Mucosa of descending colon (tissue), 3 donors: Measurements from ENCODE around the gene FMN1. TPM values are rescaled to one million over a fixed set of nuclear protein-coding genes. Genes with fewer than 3 reads are reported as not detected.

Experiments
- ATAC-seq: fragments of 200-7000 bp; cut with Tn5 transposase; one replicate; pipeline ENCODE4 v1.9.1; 2020; ENCODE audit warnings: mild to moderate bottlenecking, moderate library complexity
- DNase-seq, 3 donors: peaks; one replicate each; pipeline ENCODE4 v3.0.0-alpha.2; 2020
- H3K36me3 ChIP-seq: fragments of 200-600 bp; one replicate; pipeline ENCODE4 v1.8.0; 2021; ENCODE audit warnings: low read depth, mild to moderate bottlenecking
- H3K4me1 ChIP-seq: fragments of 200-600 bp; one replicate; pipeline ENCODE4 v1.8.0; 2021; ENCODE audit warnings: low read depth, mild to moderate bottlenecking
- H3K4me3 ChIP-seq: fragments of 200-600 bp; one replicate; pipeline ENCODE4 v1.8.0; 2021; ENCODE audit warnings: mild to moderate bottlenecking
- H3K9me3 ChIP-seq: fragments of 200-600 bp; one replicate; pipeline ENCODE4 v1.8.0; 2021; ENCODE audit warnings: mild to moderate bottlenecking
- CTCF ChIP-seq: fragments of 200-600 bp; IDR thresholded peaks from one replicate; pipeline ENCODE4 v1.8.0; 2022; ENCODE audit warnings: antibody characterized with exemption, mild to moderate bottlenecking
- intact Hi-C, 2 donors: fragments of 100-400 bp; cut with DNase I in 1 of 2; cut with micrococcal nuclease in 1 of 2; formaldehyde crosslinking; loops; one replicate each; pipeline versions ENCODE4 v1.11.0 to v1.11.1; 2022; cut with DNase I, micrococcal nuclease
- total RNA-seq, 3 donors: library from RNA; stranded (reverse); fragmentation: NEBNext Ultra II Directional in 2 of 3; extraction: Animal tissue kit (Norgen Biotek cat#: 25700) in 2 of 3; gene quantifications; one replicate each; pipeline versions ENCODE4 v1.2.1 to v1.2.4, GENCODE V29; 2021 to 2023
- donor health status: DM: no; HTN: no; CAD: no; lungs with moderate emphysema.
- donor health status: DM: no; HTN: no; CAD: no.
- donor health status: DM: no; HTN: yes; CAD: no.

Gene FMN1
- total RNA-seq, 3 donors from 2014 or later, result 30.8 to 65.1 (median 43.4) TPM

GRCh38 chr15:33064878-33065277 is 129.6 kb downstream of the FMN1 start:
- no peak for DNase-seq
- H3K4me1 ChIP-seq, result no peaks in the 10 kb centered on the region
- H3K4me3 ChIP-seq, result no peak overlapping the region
- no peaks in the 10 kb centered on the region for H3K36me3 ChIP-seq
- intact Hi-C loops, result loop anchor here in 1 of 2 donors (5.0 kb wide), 1 partner anchor 33 kb away; no protein-coding TSS in a partner anchor
- no peak for TF ChIP-seq CTCF
- H3K9me3 ChIP-seq, result no peaks in the 10 kb centered on the region
- ATAC-seq, result no peak

GRCh38 chr15:33059184-33059583 is 135.3 kb downstream of the FMN1 start:
- no peaks in the 10 kb centered on the region for H3K36me3 ChIP-seq
- no peak for ATAC-seq

GRCh38 chr15:33057845-33058244 is 136.7 kb downstream of the FMN1 start:
- no peaks in the 10 kb centered on the region for H3K4me1 ChIP-seq
- DNase-seq (no peak), ATAC-seq (peak; percentile 44)
- intact Hi-C loops, result no loop called here
- no peak overlapping the region for H3K4me3 ChIP-seq
- H3K36me3 ChIP-seq, result no peaks in the 10 kb centered on the region
- H3K9me3 ChIP-seq, result no peaks in the 10 kb centered on the region
- TF ChIP-seq CTCF, result no peak

More at GRCh38 chr15:33059184-33059583, 135.3 kb downstream of the FMN1 start:
- Histone ChIP-seq H3K9me3 (no peaks in the 10 kb centered on the region), H3K4me3 (no peak overlapping the region), H3K4me1 (no peaks in the 10 kb centered on the region)
- intact Hi-C loops, result no loop called here
- no peak for TF ChIP-seq CTCF
- DNase-seq, result no peak

GRCh38 chr15:33055962-33056361 is 138.6 kb downstream of the FMN1 start:
- H3K36me3 ChIP-seq, result no peaks in the 10 kb centered on the region
- H3K4me1 ChIP-seq, result no peaks in the 10 kb centered on the region
- no peak overlapping the region for H3K4me3 ChIP-seq
- intact Hi-C loops, result no loop called here
- ATAC-seq (no peak), DNase-seq (no peak)
- TF ChIP-seq CTCF, result no peak
- no peaks in the 10 kb centered on the region for H3K9me3 ChIP-seq

- no peak for TF ChIP-seq CTCF
- ATAC-seq (no peak), DNase-seq (no peak)
- intact Hi-C loops, result no loop called here
- H3K4me3 ChIP-seq, result no peak overlapping the region
- H3K4me1 ChIP-seq, result no peaks in the 10 kb centered on the region
- H3K36me3 ChIP-seq, result no peaks in the 10 kb centered on the region
- H3K9me3 ChIP-seq, result no peaks in the 10 kb centered on the region
These were observed 143.0 kb downstream of the FMN1 start for GRCh38 chr15:33051528-33051927.

GRCh38 chr15:33048255-33048654 is 146.3 kb downstream of the FMN1 start:
- no peak for ATAC-seq
- TF ChIP-seq CTCF, result no peak
- intact Hi-C loops, result no loop called here

More at GRCh38 chr15:33048255-33048654, 146.3 kb downstream of the FMN1 start:
- no peak overlapping the region for H3K4me3 ChIP-seq
- DNase-seq, result no peak
- no peaks in the 10 kb centered on the region for H3K4me1 ChIP-seq
- peaks cover 7% of the 10 kb centered on the region for H3K9me3 ChIP-seq
- H3K36me3 ChIP-seq, result no peaks in the 10 kb centered on the region
